CD4-positive, CD25-positive, alpha-beta regulatory T cell (primary cell): Measurements from ENCODE around the gene RPS6KA6. TPM values are rescaled to one million over a fixed set of nuclear protein-coding genes. Genes with fewer than 3 reads are reported as not detected.

Experiments used
- ATAC-seq, 2 donors: fragments of 150-1000 bp; cut with Tn5 transposase; one replicate each; pipeline ENCODE4 v1.10.0; 2021; ENCODE audit warnings: low read depth in 2 of 2, moderate number of reproducible peaks in 2 of 2, moderate library complexity in 1 of 2
- DNase-seq, 3 donors: peaks; one replicate each; pipeline versions ENCODE4 v3.0.0 to v3.0.0-alpha.2; 2012 to 2022; ENCODE audit warnings: mixed read lengths in 1 of 3
- H3K27ac ChIP-seq: one replicate; pipeline ENCODE4 v1.7.0; 2013; ENCODE audit warnings: mild to moderate bottlenecking, low read length; ENCODE audit not compliant: insufficient read depth, poor library complexity, severe bottlenecking
- H3K27me3 ChIP-seq: one replicate; pipeline ENCODE4 v1.7.0; 2013; ENCODE audit warnings: low read length; ENCODE audit not compliant: control insufficient read depth, insufficient read depth
- H3K36me3 ChIP-seq: one replicate; pipeline ENCODE4 v1.7.0; 2013; ENCODE audit warnings: mild to moderate bottlenecking, low read length, moderate library complexity; ENCODE audit not compliant: control insufficient read depth, insufficient read depth
- H3K4me1 ChIP-seq: 2 replicates; pipeline ENCODE4 v1.7.0; 2013; ENCODE audit warnings: mild to moderate bottlenecking, low read length; ENCODE audit not compliant: insufficient read depth, control insufficient read depth, poor library complexity, severe bottlenecking
- H3K4me3 ChIP-seq: one replicate; pipeline ENCODE4 v1.7.0; 2013; ENCODE audit warnings: low read depth, mild to moderate bottlenecking, low read length, moderate library complexity
- H3K9me3 ChIP-seq, 2 experiments: 1 replicate in 1 of 2; 2 replicates in 1 of 2; pipeline ENCODE4 v1.7.0; 2013; ENCODE audit warnings: low read length in 2 of 2, mild to moderate bottlenecking in 1 of 2, moderate library complexity in 1 of 2; ENCODE audit not compliant: control insufficient read depth in 2 of 2
- H3K27ac Mint-ChIP-seq, 3 donors: one replicate each; pipeline ENCODE4 v1.8.0; 2020 to 2022; ENCODE audit warnings: mild to moderate bottlenecking in 3 of 3, mixed read lengths in 3 of 3, moderate library complexity in 2 of 3
- H3K27me3 Mint-ChIP-seq: one replicate; pipeline ENCODE4 v1.8.0; 2022; ENCODE audit warnings: mild to moderate bottlenecking, mixed read lengths
- H3K36me3 Mint-ChIP-seq: one replicate; pipeline ENCODE4 v1.8.0; 2020; ENCODE audit warnings: mixed read lengths
- H3K4me1 Mint-ChIP-seq, 4 donors: one replicate each; pipeline ENCODE4 v1.8.0; 2020 to 2022; ENCODE audit warnings: mixed read lengths in 4 of 4, mild to moderate bottlenecking in 1 of 4
- H3K4me3 Mint-ChIP-seq, 4 donors: one replicate each; pipeline ENCODE4 v1.8.0; 2020 to 2022; ENCODE audit warnings: mild to moderate bottlenecking in 4 of 4, mixed read lengths in 4 of 4, moderate library complexity in 3 of 4
- H3K9me3 Mint-ChIP-seq, 7 donors: one replicate each; pipeline ENCODE4 v1.8.0; 2020 to 2022; ENCODE audit warnings: mixed read lengths in 7 of 7, mild to moderate bottlenecking in 3 of 7, moderate library complexity in 2 of 7
- polyA plus RNA-seq, 4 donors: library from polyadenylated mRNA; unstranded; fragments of 300-500 nt; fragmentation: Illumina TruSeq; gene quantifications; one replicate each; pipeline ENCODE4 v1.2.3, GENCODE V29; 2021
- total RNA-seq: library from RNA; stranded (reverse); gene quantifications from one replicate; pipeline ENCODE4 v1.2.3, GENCODE V29; 2022

Gene RPS6KA6
- total and polyA plus RNA-seq, 5 donors from 2014 or later = 0.05 to 0.06 TPM; not detected in 3

GRCh38 chrX:84182516-84182915, 5.5 kb downstream of the RPS6KA6 start:
- peaks cover 0 to 5% (median 0%) of the 10 kb centered on the region in 7 donors for H3K9me3 Mint-ChIP-seq
- no peaks in the 10 kb centered on the region for H3K36me3 Mint-ChIP-seq
- no peak overlapping the region for H3K4me3 Mint-ChIP-seq
- ATAC-seq = no peak
- H3K27me3 Mint-ChIP-seq = no peaks in the 10 kb centered on the region
- Histone ChIP-seq H3K9me3 (no peaks in the 10 kb centered on the region), H3K4me3 (no peak overlapping the region), H3K36me3 (no peaks in the 10 kb centered on the region), H3K27ac (no peak overlapping the region), H3K4me1 (no peaks in the 10 kb centered on the region), H3K27me3 (no peaks in the 10 kb centered on the region)
- peaks cover 0 to 3% (median 0%) of the 10 kb centered on the region in 4 donors for H3K4me1 Mint-ChIP-seq
- DNase-seq = no peak
- no peak overlapping the region for H3K27ac Mint-ChIP-seq

GRCh38 chrX:84175958-84176357, 12.0 kb downstream of the RPS6KA6 start:
- Mint-ChIP-seq H3K27me3 (no peaks in the 10 kb centered on the region), H3K4me3 (no peak overlapping the region), H3K27ac (no peak overlapping the region), H3K36me3 (no peaks in the 10 kb centered on the region), H3K4me1 (no peaks in the 10 kb centered on the region), H3K9me3 (no peaks in the 10 kb centered on the region)
- Histone ChIP-seq H3K4me1 (no peaks in the 10 kb centered on the region), H3K27me3 (no peaks in the 10 kb centered on the region), H3K4me3 (no peak overlapping the region), H3K36me3 (no peaks in the 10 kb centered on the region), H3K9me3 (no peaks in the 10 kb centered on the region), H3K27ac (no peak overlapping the region)
- ATAC-seq (no peak), DNase-seq (no peak)

GRCh38 chrX:84175274-84175673, 12.7 kb downstream of the RPS6KA6 start:
- H3K27me3 Mint-ChIP-seq = no peaks in the 10 kb centered on the region
- DNase-seq = no peak
- H3K27me3 ChIP-seq = no peaks in the 10 kb centered on the region
- no peaks in the 10 kb centered on the region for H3K4me1 Mint-ChIP-seq
- no peaks in the 10 kb centered on the region for H3K36me3 ChIP-seq
- H3K27ac ChIP-seq = no peak overlapping the region
- no peaks in the 10 kb centered on the region for H3K4me1 ChIP-seq
- H3K4me3 ChIP-seq = no peak overlapping the region
- no peaks in the 10 kb centered on the region for H3K9me3 Mint-ChIP-seq
- H3K27ac Mint-ChIP-seq = no peak overlapping the region
- no peaks in the 10 kb centered on the region for H3K9me3 ChIP-seq
- ATAC-seq = no peak
- H3K36me3 Mint-ChIP-seq = no peaks in the 10 kb centered on the region
- no peak overlapping the region for H3K4me3 Mint-ChIP-seq

- Mint-ChIP-seq H3K27me3 (no peaks in the 10 kb centered on the region), H3K9me3 (no peaks in the 10 kb centered on the region), H3K4me1 (no peaks in the 10 kb centered on the region), H3K36me3 (no peaks in the 10 kb centered on the region), H3K27ac (no peak overlapping the region), H3K4me3 (no peak overlapping the region)
- ATAC-seq = no peak
- DNase-seq = no peak
- no peaks in the 10 kb centered on the region for H3K27me3 ChIP-seq
- H3K9me3 ChIP-seq = no peaks in the 10 kb centered on the region
- no peak overlapping the region for H3K27ac ChIP-seq
- no peak overlapping the region for H3K4me3 ChIP-seq
- H3K4me1 ChIP-seq = no peaks in the 10 kb centered on the region
- no peaks in the 10 kb centered on the region for H3K36me3 ChIP-seq
Observed at GRCh38 chrX:84174348-84174747, 13.7 kb downstream of the RPS6KA6 start.

- ATAC-seq (no peak), DNase-seq (no peak)
- Histone ChIP-seq H3K36me3 (no peaks in the 10 kb centered on the region), H3K4me1 (no peaks in the 10 kb centered on the region), H3K9me3 (no peaks in the 10 kb centered on the region), H3K4me3 (no peak overlapping the region), H3K27me3 (no peaks in the 10 kb centered on the region), H3K27ac (no peak overlapping the region)
- Mint-ChIP-seq H3K27ac (no peak overlapping the region), H3K27me3 (no peaks in the 10 kb centered on the region), H3K9me3 (peaks cover 0 to 3% (median 0%) of the 10 kb centered on the region in 7 donors), H3K36me3 (no peaks in the 10 kb centered on the region), H3K4me3 (no peak overlapping the region), H3K4me1 (no peaks in the 10 kb centered on the region)
Observed at GRCh38 chrX:84170931-84171330, 17.1 kb downstream of the RPS6KA6 start.

GRCh38 chrX:84168574-84168973, 19.4 kb downstream of the RPS6KA6 start:
- DNase-seq (no peak), ATAC-seq (no peak)
- Histone ChIP-seq H3K4me1 (no peaks in the 10 kb centered on the region), H3K4me3 (no peak overlapping the region), H3K27ac (no peak overlapping the region), H3K36me3 (no peaks in the 10 kb centered on the region), H3K27me3 (no peaks in the 10 kb centered on the region), H3K9me3 (no peaks in the 10 kb centered on the region)
- Mint-ChIP-seq H3K4me1 (no peaks in the 10 kb centered on the region), H3K9me3 (peaks cover 0 to 3% (median 0%) of the 10 kb centered on the region in 7 donors), H3K4me3 (no peak overlapping the region), H3K27me3 (no peaks in the 10 kb centered on the region), H3K36me3 (no peaks in the 10 kb centered on the region), H3K27ac (no peak overlapping the region)

GRCh38 chrX:84168095-84168494, 19.9 kb downstream of the RPS6KA6 start:
- Mint-ChIP-seq H3K9me3 (peaks cover 0 to 3% (median 0%) of the 10 kb centered on the region in 7 donors), H3K27me3 (no peaks in the 10 kb centered on the region), H3K4me3 (no peak overlapping the region), H3K36me3 (no peaks in the 10 kb centered on the region), H3K27ac (no peak overlapping the region), H3K4me1 (no peaks in the 10 kb centered on the region)
- H3K27me3 ChIP-seq = no peaks in the 10 kb centered on the region
- ATAC-seq = no peak
- DNase-seq = no peak
- H3K4me1 ChIP-seq = no peaks in the 10 kb centered on the region
- no peak overlapping the region for H3K4me3 ChIP-seq
- no peaks in the 10 kb centered on the region for H3K36me3 ChIP-seq
- no peaks in the 10 kb centered on the region for H3K9me3 ChIP-seq
- H3K27ac ChIP-seq = no peak overlapping the region

- H3K27me3 Mint-ChIP-seq = no peaks in the 10 kb centered on the region
- no peak for DNase-seq
- Histone ChIP-seq H3K27me3 (no peaks in the 10 kb centered on the region), H3K36me3 (no peaks in the 10 kb centered on the region), H3K9me3 (no peaks in the 10 kb centered on the region), H3K4me1 (no peaks in the 10 kb centered on the region), H3K4me3 (no peak overlapping the region), H3K27ac (no peak overlapping the region)
- H3K36me3 Mint-ChIP-seq = no peaks in the 10 kb centered on the region
- no peaks in the 10 kb centered on the region for H3K4me1 Mint-ChIP-seq
- no peak overlapping the region for H3K27ac Mint-ChIP-seq
- ATAC-seq = no peak
- no peak overlapping the region for H3K4me3 Mint-ChIP-seq
- H3K9me3 Mint-ChIP-seq = peaks cover 0 to 3% (median 0%) of the 10 kb centered on the region in 7 donors
Observed at GRCh38 chrX:84165711-84166110, 22.3 kb downstream of the RPS6KA6 start.
